CD4-positive, alpha-beta T cell (primary cell): ENCODE measurements around the gene ONECUT3. TPM values are rescaled to one million over a fixed set of nuclear protein-coding genes. Genes with fewer than 3 reads are reported as not detected.

Experiments
- ATAC-seq: fragments of 200-7000 bp; cut with Tn5 transposase; one replicate; pipeline ENCODE4 v1.10.0; 2022; ENCODE audit warnings: mild to moderate bottlenecking; ENCODE audit not compliant: poor library complexity
- CTCF ChIA-PET: fragments of 350-600 bp; sonication (Branson Sonifier 250); formaldehyde crosslinking; loops from one replicate; lab custom pipeline; 2021; ENCODE audit warnings: antibody characterized with exemption, inconsistent platforms; lab: Charles Lee
- POLR2A ChIA-PET: fragments of 350-600 bp; sonication (Branson Sonifier 250); formaldehyde crosslinking; loops from one replicate; lab custom pipeline; 2021; ENCODE audit warnings: antibody characterized with exemption, inconsistent platforms; lab: Charles Lee
- DNase-seq, 14 experiments: peaks; one replicate each; pipeline ENCODE4 v3.0.0-alpha.2; 2013 to 2020; ENCODE audit warnings: mixed read lengths in 2 of 14
- H3K27ac ChIP-seq, 2 donors: one replicate each; pipeline versions ENCODE4 v1.5.1 to v1.7.0; 2013; ENCODE audit warnings: low read length in 2 of 2, low read depth in 1 of 2, mild to moderate bottlenecking in 1 of 2
- H3K27me3 ChIP-seq, 2 experiments: 1 replicate in 1 of 2; 2 replicates in 1 of 2; pipeline versions ENCODE4 v1.6.1 to v1.7.0; 2013; ENCODE audit warnings: low read length in 2 of 2, control low read depth in 1 of 2, mild to moderate bottlenecking in 1 of 2, moderate library complexity in 1 of 2; ENCODE audit not compliant: insufficient read depth in 2 of 2, control insufficient read depth in 1 of 2
- H3K36me3 ChIP-seq: one replicate; pipeline ENCODE4 v1.6.1; 2013; ENCODE audit warnings: low read length, control low read depth; ENCODE audit not compliant: insufficient read depth
- H3K4me1 ChIP-seq: one replicate; pipeline ENCODE4 v1.6.1; 2013; ENCODE audit warnings: low read length, control low read depth; ENCODE audit not compliant: insufficient read depth
- H3K4me3 ChIP-seq: one replicate; pipeline ENCODE4 v1.5.1; 2013; ENCODE audit warnings: mild to moderate bottlenecking, low read length, moderate library complexity
- H3K9me3 ChIP-seq, 2 experiments: 1 replicate in 1 of 2; 2 replicates in 1 of 2; pipeline versions ENCODE4 v1.6.1 to v1.7.0; 2013; ENCODE audit warnings: low read length in 2 of 2, mild to moderate bottlenecking in 2 of 2, control low read depth in 1 of 2, moderate library complexity in 1 of 2; ENCODE audit not compliant: control insufficient read depth in 1 of 2, insufficient read depth in 1 of 2
- H3K27ac Mint-ChIP-seq: one replicate; pipeline ENCODE4 v1.8.0; 2020; ENCODE audit warnings: mixed read lengths
- H3K27me3 Mint-ChIP-seq: one replicate; pipeline ENCODE4 v1.8.0; 2021; ENCODE audit warnings: mixed read lengths
- H3K36me3 Mint-ChIP-seq: one replicate; pipeline ENCODE4 v1.8.0; 2021; ENCODE audit warnings: low read depth, mixed read lengths
- H3K4me1 Mint-ChIP-seq: one replicate; pipeline ENCODE4 v1.8.0; 2021; ENCODE audit warnings: low read depth, mixed read lengths
- H3K4me3 Mint-ChIP-seq: one replicate; pipeline ENCODE4 v1.8.0; 2020; ENCODE audit warnings: mild to moderate bottlenecking, mixed read lengths
- H3K9me3 Mint-ChIP-seq: one replicate; pipeline ENCODE4 v1.8.0; 2020; ENCODE audit warnings: mixed read lengths
- CTCF ChIP-seq: fragments of 200-600 bp; IDR thresholded peaks from one replicate; pipeline ENCODE4 v1.8.0; 2022; ENCODE audit warnings: antibody characterized with exemption, mild to moderate bottlenecking
- intact Hi-C, 2 experiments: fragments of 100-400 bp; cut with DNase I in 1 of 2; cut with micrococcal nuclease in 1 of 2; formaldehyde crosslinking; loops; one replicate each; pipeline versions ENCODE4 v1.15.1 to v1.9.0; 2023 to 2025; cut with DNase I, micrococcal nuclease
- total RNA-seq, 174 experiments: library from RNA in 2 of 174; stranded (reverse) in 2 of 174; gene quantifications; one replicate each; pipeline ENCODE4 v1.2.3 and lab custom pipeline; 2021 to 2026

ONECUT3 gene
- total RNA-seq, 2 experiments from 2014 or later: not detected

- Histone ChIP-seq H3K27ac (no peak overlapping the region), H3K4me1 (peaks cover 24% of the 10 kb centered on the region), H3K27me3 (peaks cover 68 to 78% of the 10 kb centered on the region in 2 experiments), H3K9me3 (peaks cover 0 to 29% of the 10 kb centered on the region in 2 experiments), H3K36me3 (no peaks in the 10 kb centered on the region), H3K4me3 (no peak overlapping the region)
- DNase-seq (no peak), ATAC-seq (no peak)
- Mint-ChIP-seq H3K36me3 (no peaks in the 10 kb centered on the region), H3K27me3 (peaks cover 58% of the 10 kb centered on the region), H3K4me1 (no peaks in the 10 kb centered on the region), H3K4me3 (no peak overlapping the region), H3K27ac (no peak overlapping the region), H3K9me3 (no peaks in the 10 kb centered on the region)
- ChIA-PET CTCF (no interaction called here), POLR2A (no interaction called here)
- intact Hi-C loops: no loop called here
- TF ChIP-seq CTCF: no peak
Observed at GRCh38 chr19:1757468-1758230, 4.3 kb downstream of the ONECUT3 start.

- ChIA-PET CTCF (no interaction called here), POLR2A (no interaction called here)
- peaks cover 58% of the 10 kb centered on the region for H3K27me3 Mint-ChIP-seq
- H3K9me3 ChIP-seq: peaks cover 0 to 27% of the 10 kb centered on the region in 2 experiments
- H3K4me3 ChIP-seq: no peak overlapping the region
- DNase-seq (no peak), ATAC-seq (no peak)
- no peaks in the 10 kb centered on the region for H3K4me1 Mint-ChIP-seq
- no peaks in the 10 kb centered on the region for H3K36me3 Mint-ChIP-seq
- TF ChIP-seq CTCF: no peak
- H3K4me1 ChIP-seq: peaks cover 21% of the 10 kb centered on the region
- H3K9me3 Mint-ChIP-seq: no peaks in the 10 kb centered on the region
- no peak overlapping the region for H3K27ac ChIP-seq
- no peak overlapping the region for H3K27ac Mint-ChIP-seq
- peaks cover 66 to 76% of the 10 kb centered on the region in 2 experiments for H3K27me3 ChIP-seq
- H3K4me3 Mint-ChIP-seq: no peak overlapping the region
- intact Hi-C loops: no loop called here
- H3K36me3 ChIP-seq: no peaks in the 10 kb centered on the region
Observed at GRCh38 chr19:1758231-1758577, 4.9 kb downstream of the ONECUT3 start.

GRCh38 chr19:1758959-1759903 is 5.9 kb downstream of the ONECUT3 start:
- H3K9me3 Mint-ChIP-seq: no peaks in the 10 kb centered on the region
- CTCF ChIA-PET: no interaction called here
- H3K27ac Mint-ChIP-seq: no peak overlapping the region
- H3K36me3 ChIP-seq: no peaks in the 10 kb centered on the region
- H3K27ac ChIP-seq: no peak overlapping the region
- H3K4me3 ChIP-seq: no peak overlapping the region
- no peaks in the 10 kb centered on the region for H3K4me1 Mint-ChIP-seq
- intact Hi-C loops: no loop called here
- no peak overlapping the region for H3K4me3 Mint-ChIP-seq
- ATAC-seq (no peak), DNase-seq (no peak)
- no peak for TF ChIP-seq CTCF
- H3K36me3 Mint-ChIP-seq: no peaks in the 10 kb centered on the region
- H3K27me3 ChIP-seq: peaks cover 77 to 85% of the 10 kb centered on the region in 2 experiments
- H3K27me3 Mint-ChIP-seq: peaks cover 69% of the 10 kb centered on the region
- peaks cover 0 to 27% of the 10 kb centered on the region in 2 experiments for H3K9me3 ChIP-seq
- H3K4me1 ChIP-seq: peaks cover 21% of the 10 kb centered on the region
- POLR2A ChIA-PET: no interaction called here
